ENCODE results near the gene GREB1. TPM values are rescaled to one million over a fixed set of nuclear protein-coding genes. Genes with fewer than 3 reads are reported as not detected.

The GREB1 gene
- total and polyA plus RNA-seq, 2 of the 13 experiments (the other 11 are each of a cell fraction or from before 2014, with no cell fraction given), result 31.3 to 61.2 TPM

GRCh38 chr2:11669454-11670291 is 135.8 kb downstream of the GREB1 start, which contains the start of gene NTSR2 (continued):
- TF ChIP-seq ZBTB33 (CRISPR knock-in tag; IDR thresholded peaks at IDR 0.05), result peak; percentile 92
- peak; percentile 94; the same call in 1 of the 2 replicates for TF ChIP-seq ZNF30 (CRISPR knock-in tag; IDR thresholded peaks at IDR 0.05)
- peak; percentile 99 for TF ChIP-seq ZNF253 (CRISPR knock-in tag; IDR thresholded peaks at IDR 0.05; ENCODE audit: borderline replicate concordance)
- TF ChIP-seq, protein P1, sequence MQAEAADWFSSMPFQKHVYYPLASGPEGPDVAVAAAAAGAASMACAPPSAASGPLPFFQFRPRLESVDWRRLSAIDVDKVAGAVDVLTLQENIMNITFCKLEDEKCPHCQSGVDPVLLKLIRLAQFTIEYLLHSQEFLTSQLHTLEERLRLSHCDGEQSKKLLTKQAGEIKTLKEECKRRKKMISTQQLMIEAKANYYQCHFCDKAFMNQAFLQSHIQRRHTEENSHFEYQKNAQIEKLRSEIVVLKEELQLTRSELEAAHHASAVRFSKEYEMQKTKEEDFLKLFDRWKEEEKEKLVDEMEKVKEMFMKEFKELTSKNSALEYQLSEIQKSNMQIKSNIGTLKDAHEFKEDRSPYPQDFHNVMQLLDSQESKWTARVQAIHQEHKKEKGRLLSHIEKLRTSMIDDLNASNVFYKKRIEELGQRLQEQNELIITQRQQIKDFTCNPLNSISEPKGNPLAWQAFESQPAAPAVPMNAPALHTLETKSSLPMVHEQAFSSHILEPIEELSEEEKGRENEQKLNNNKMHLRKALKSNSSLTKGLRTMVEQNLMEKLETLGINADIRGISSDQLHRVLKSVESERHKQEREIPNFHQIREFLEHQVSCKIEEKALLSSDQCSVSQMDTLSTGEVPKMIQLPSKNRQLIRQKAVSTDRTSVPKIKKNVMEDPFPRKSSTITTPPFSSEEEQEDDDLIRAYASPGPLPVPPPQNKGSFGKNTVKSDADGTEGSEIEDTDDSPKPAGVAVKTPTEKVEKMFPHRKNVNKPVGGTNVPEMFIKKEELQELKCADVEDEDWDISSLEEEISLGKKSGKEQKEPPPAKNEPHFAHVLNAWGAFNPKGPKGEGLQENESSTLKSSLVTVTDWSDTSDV (CRISPR knock-in tag; IDR thresholded peaks at IDR 0.05), result peak; percentile 100
- TF ChIP-seq GFI1 (CRISPR knock-in tag; IDR thresholded peaks at IDR 0.05; ENCODE audit: borderline replicate concordance), result peak; percentile 88
- TF ChIP-seq ZNF616 (CRISPR knock-in tag; IDR thresholded peaks at IDR 0.05; ENCODE audit: low read depth), result peak; percentile 98
- no peak for TF ChIP-seq ZEB1 (IDR thresholded peaks at IDR 0.05; ENCODE audit: insufficient replicate concordance, low read depth)
- peak; percentile 72; the same call in 1 of the 2 replicates for TF ChIP-seq KDM1A (CRISPR knock-in tag; IDR thresholded peaks at IDR 0.05)
- peak; percentile 97; the same call in 1 of the 2 replicates for TF ChIP-seq ZNF484 (CRISPR knock-in tag; IDR thresholded peaks at IDR 0.05; ENCODE audit: borderline replicate concordance, low read depth)
- TF ChIP-seq KLF13 (CRISPR knock-in tag; IDR thresholded peaks at IDR 0.05), result peak; percentile 89; the same call in 1 of the 2 replicates
- no peak for TF ChIP-seq ZNF572 (CRISPR knock-in tag; IDR thresholded peaks at IDR 0.05)
- TF ChIP-seq ZNF773 (CRISPR knock-in tag; IDR thresholded peaks at IDR 0.05; ENCODE audit: borderline replicate concordance), result peak; percentile 99
- TF ChIP-seq RAD21 (CRISPR knock-in tag; IDR thresholded peaks at IDR 0.05), result peak; percentile 80
- peak; percentile 90 for TF ChIP-seq ZNF12 (CRISPR knock-in tag; IDR thresholded peaks at IDR 0.05)
- no peak for TF ChIP-seq ZC3H4 (CRISPR knock-in tag; IDR thresholded peaks at IDR 0.05; ENCODE audit: borderline replicate concordance)
- TF ChIP-seq SMAD3 (CRISPR knock-in tag; IDR thresholded peaks at IDR 0.05), result peak; percentile 89; the same call in 1 of the 2 replicates
- TF ChIP-seq ZNF337 (CRISPR knock-in tag; IDR thresholded peaks at IDR 0.05; ENCODE audit: borderline replicate concordance, low read depth), result peak; percentile 83; the same call in 1 of the 2 replicates
- peak; percentile 99 for TF ChIP-seq KLF12 (CRISPR knock-in tag; IDR thresholded peaks at IDR 0.05; ENCODE audit: borderline replicate concordance)
- TF ChIP-seq ZNF615 (CRISPR knock-in tag; IDR thresholded peaks at IDR 0.05; ENCODE audit: borderline replicate concordance), result peak; percentile 55; the same call in 1 of the 2 replicates
- peak; percentile 100 for TF ChIP-seq ERF (CRISPR knock-in tag; IDR thresholded peaks at IDR 0.05)
- peak; percentile 99; the same call in 1 of the 2 replicates for TF ChIP-seq ZFP90 (CRISPR knock-in tag; IDR thresholded peaks at IDR 0.05; ENCODE audit: borderline replicate concordance)
- TF ChIP-seq ZNF567 (CRISPR knock-in tag; IDR thresholded peaks at IDR 0.05; ENCODE audit: borderline replicate concordance), result peak; percentile 90
- TF ChIP-seq DDIT3 (CRISPR knock-in tag; IDR thresholded peaks at IDR 0.05), result no peak

Data from HepG2 (cell line).